ENCODE measurements around the gene HM13.
"Not testable (repeated sequence)": the region's sequence is repeated elsewhere in the genome, so short reads cannot be mapped to it uniquely, and the experiment has no call there.

Gene HM13, protein sequence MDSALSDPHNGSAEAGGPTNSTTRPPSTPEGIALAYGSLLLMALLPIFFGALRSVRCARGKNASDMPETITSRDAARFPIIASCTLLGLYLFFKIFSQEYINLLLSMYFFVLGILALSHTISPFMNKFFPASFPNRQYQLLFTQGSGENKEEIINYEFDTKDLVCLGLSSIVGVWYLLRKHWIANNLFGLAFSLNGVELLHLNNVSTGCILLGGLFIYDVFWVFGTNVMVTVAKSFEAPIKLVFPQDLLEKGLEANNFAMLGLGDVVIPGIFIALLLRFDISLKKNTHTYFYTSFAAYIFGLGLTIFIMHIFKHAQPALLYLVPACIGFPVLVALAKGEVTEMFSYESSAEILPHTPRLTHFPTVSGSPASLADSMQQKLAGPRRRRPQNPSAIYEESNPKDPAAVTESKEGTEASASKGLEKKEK

DNA sequence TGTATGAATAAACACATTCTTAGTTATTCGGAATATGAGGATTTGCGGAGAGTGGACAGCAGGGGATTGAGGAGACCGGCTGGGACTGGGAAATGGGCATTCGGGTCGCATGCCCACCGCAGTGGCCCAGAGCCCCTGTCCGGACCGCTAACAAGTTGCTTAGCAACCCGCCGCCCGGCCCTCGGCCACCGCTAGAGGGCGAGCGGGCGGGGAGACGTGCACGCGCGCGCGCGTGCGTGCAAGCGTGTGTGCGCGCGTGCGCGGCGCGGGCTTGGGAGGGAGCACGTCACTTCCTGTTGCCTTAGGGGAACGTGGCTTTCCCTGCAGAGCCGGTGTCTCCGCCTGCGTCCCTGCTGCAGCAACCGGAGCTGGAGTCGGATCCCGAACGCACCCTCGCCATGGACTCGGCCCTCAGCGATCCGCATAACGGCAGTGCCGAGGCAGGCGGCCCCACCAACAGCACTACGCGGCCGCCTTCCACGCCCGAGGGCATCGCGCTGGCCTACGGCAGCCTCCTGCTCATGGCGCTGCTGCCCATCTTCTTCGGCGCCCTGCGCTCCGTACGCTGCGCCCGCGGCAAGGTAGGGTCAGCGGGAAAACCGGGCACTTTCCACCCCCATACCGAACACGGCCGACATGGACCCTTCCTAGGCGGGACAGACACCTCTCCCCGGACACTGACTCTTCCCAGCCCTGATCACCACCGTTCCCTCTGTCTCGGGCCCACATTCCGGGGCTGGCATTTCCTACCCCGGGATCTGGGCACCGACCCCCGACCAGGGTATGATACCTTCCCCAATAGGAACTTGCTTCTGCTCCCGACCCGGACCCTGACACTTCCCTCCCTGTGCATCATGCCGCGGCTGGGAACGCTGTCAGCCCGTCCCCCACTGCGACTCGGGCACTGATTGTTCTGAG, at the start of gene HM13:
Gene HM13 (plus strand): TSS at position 289 of the 918 bp plus-strand sequence. CDS start 110 bp downstream, at position 399.
- peak; percentile 82 for DNase-seq (ENCODE audit: low read depth)

DNA sequence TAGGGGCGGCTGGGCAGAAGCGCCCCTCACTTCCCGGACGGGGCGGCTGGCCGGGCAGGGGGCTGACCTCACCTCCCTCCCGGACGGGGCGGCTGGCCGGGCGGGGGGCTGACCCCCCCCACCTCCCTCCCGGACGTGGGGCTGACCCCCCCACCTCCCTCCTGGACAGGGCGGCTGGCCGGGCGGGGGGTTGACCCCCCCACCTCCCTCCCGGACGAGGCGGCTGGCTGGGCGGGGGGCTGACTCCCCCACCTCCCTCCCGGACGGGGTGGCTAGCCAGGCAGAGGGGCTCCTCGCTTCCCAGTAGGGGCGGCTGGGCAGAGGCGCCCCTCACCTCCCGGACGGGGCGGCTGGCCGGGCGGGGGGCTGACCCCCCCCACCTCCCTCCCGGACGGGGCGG, 43.3 kb upstream of the HM13 start:
- DNase-seq (ENCODE audit: low read depth): not testable (repeated sequence)

DNA sequence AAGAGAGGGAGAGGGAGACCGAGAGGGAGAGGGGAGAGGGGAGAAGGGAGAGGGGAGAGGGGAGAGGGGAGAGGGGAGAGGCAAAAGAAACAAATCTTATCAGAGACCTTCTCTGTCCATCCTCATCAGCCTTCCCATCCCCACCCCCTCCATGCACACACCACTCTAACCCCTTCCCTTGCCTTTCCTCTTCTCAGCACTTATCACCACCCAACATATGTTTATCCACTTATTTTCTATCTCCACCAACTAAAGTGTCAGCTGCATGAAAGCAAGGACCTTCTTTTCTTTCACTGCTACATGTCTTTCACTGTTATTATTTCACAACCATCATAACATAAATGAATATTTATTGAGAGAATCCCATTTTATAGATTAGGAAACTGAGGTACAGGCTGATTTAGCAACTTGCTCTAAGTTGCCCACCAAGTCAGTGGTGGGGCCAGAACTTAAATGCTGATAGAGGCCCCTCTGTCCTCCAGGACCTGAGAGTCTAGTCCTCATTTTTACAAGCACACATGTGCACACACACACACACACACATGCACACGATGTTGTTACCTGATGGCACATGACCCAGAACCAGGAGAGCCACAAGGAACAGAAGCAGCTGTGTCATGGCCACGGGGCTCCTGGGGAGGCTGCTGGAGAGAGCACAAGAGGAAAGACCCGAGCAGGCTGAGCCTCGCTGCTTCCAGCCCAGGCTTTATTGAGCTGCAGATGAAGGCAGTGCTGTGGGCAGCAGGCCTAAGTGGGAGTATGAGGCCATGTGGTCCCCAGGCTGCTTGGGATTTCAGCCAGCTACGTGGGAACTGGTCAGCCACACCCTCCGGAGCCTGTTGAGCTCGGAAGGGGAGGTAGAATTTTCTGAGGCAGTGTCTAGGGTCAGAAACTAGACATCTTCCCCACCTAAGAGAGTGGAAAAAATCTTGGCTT, 41.6 kb upstream of the HM13 start:
- no peak for DNase-seq (ENCODE audit: low read depth)

DNA sequence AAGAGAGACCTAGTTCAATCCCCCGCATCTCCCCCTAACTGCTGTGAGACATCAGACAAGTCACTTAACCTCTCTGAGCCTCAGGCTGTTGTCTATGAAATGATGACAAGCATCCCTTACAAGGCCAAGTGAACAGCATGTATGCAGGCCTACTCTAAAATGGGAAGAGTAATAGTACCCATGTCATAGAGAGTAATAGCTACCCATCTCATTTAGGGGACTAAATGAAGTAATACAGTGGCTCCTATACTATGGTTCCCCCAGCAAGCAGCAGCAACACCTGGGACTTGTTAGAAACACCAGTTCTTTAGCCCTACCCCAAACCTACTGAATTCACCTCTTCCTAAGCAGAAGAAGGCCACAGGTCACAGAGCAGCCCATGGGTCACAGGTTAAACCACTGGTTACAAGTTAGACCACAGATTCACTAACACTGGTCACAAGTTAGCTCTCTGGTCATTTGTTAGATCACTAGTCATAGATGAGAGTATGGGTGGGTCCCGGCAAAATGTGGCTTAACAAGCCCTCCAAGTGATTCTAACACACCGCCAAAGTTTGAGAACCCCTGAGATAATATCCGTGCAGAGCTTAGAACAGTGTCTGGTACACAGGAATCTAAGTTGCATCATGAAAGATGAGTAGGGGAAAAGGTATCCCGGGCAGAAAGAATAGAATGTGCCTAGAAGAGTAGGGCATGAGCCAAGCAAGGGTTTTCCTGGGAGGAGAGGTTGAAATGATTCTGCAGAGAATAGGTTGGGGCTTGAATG, 40.7 kb upstream of the HM13 start:
- no peak for DNase-seq (ENCODE audit: low read depth)

- no peak for DNase-seq (ENCODE audit: low read depth)
These were observed 40.2 kb upstream of the HM13 start for GRCh38 chr20:31474097-31474436.

- DNase-seq (ENCODE audit: low read depth): no peak
These were observed 39.3 kb upstream of the HM13 start, which contains the start of the genes DEFB124 and REM1 for GRCh38 chr20:31474758-31475427. DEFB124 (minus strand) TSS chr20:31475127; CDS start chr20:31473013, 2,114 bp downstream. REM1 (plus strand) TSS chr20:31475288; CDS start chr20:31476446, 1,158 bp downstream.

DNA sequence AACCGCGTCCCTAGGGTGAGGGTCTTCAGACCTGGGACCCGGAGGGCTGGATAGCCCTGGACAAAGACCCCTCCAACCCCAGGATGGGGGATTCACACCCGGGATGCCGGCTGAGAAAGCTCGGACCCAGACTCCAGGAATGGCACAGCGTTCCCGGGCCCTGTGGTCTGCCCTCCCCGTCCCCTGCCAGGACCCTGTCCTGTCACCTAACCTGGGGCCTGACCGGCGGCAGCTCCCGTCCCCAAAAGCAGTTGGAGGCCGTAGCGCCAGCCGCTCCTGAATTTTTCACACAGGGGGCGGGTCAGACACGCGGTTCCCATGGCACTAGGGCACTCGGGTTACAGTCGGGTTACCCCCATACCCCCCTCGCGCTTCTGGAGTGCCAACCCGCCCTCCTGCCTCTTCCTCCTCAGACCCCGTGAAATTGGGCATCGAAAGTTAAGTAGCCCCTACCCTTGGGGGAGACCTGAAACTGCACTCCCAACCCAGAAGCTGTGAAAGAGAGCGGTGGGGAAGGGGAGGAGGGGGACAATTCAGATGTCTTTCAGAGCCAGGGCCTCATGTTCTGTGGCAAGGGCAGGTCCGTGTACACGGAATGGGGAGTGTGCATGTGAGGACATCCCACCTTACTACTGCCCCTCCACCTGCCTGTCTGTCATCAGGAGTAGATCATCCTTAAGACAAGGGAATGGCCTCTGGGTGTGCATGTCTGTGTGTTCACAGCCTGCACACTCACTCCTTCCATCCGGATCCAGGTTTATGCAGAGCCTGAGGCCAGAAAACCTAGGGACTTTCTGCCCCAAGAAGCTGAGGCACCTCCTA, 38.6 kb upstream of the HM13 start:
- DNase-seq (ENCODE audit: low read depth): no peak

GRCh38 chr20:31476294-31476585, 38.0 kb upstream of the HM13 start:
- DNase-seq (ENCODE audit: low read depth): no peak

DNA sequence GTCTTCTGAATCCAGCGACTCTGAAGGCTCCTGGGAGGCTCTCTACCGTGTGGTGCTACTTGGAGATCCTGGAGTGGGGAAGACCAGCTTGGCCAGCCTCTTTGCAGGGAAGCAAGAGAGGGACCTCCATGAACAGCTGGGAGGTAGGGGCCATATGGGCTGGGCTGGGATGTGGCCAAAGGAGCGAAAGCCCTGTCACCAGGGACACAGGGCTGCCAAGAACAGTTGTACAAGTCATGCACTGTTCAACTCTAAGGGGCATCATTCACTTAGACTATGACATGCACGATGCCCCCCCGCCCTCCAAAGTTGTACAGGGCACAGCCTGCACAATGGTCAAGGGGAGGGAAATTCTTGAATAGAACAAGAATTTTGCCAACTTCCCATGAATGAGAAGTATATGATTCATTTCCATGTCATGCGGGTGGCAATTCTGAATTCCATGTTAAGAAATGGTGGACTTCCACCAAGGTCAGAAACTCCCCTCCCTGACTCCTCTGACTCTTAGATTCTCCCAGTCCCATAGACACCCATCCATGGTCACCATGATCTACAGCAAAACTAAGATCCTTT, 37.5 kb upstream of the HM13 start:
- DNase-seq (ENCODE audit: low read depth): no peak

DNA sequence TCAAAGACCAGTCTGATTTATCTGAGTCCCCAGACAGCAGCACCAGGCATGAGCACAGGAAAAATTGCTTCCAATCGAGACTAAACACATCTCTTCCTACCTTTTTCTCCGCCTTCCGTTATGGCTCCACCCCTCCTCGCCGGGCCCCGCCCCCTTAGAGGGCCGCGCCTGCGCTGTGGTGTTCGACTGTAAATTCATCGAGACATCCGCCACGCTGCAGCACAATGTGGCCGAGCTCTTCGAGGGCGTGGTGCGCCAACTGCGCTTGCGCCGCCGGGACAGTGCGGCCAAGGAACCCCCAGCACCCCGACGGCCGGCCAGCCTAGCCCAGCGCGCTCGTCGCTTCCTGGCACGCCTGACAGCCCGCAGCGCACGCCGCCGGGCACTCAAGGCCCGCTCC, 30.2 kb upstream of the HM13 start:
- DNase-seq (ENCODE audit: low read depth): no peak

DNA sequence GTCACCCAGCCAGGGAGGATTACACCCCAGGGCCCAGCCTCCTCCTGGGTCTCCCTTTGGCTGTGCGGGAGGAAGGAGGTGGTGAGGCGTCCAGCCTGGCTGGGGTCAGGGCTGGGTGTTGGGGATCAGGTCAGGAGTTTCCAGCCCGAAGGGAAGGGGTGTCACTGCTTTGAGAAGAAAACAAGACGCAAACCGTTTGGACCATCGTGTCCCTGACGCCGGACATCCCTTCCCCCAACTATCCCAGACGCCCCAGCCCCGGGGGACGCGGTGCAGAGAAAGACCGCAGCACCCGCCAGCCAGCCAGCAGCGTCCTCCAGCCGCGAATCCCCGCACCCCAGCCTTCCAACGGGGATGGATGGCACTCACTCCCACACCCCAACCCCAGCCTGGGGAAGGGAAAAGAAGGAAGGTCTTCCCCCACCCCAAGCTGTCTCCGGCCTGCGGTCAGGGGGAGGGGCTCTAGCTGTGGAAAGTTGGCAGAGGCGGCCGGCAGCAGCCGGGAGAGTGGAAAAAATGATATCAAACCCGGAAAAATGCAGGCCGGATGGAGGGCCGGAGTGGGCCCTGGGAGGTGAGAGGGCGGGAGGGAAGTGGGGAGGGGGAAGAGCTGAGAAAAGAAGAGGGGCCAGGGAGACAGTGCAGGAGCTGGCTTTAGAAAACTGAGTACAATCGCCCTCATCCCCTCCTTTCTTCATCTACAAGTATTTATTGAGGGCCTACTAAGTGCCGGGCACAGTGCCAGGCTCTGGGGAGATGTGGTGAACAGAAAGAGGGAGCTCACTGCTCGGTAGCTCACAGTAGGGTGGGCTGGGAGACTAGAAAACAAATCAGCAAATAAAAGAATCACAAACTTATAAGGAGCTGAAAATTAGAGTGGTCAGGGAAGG, 28.5 kb upstream of the HM13 start:
- no peak for DNase-seq (ENCODE audit: low read depth)

- DNase-seq (ENCODE audit: low read depth): no peak
These were observed 26.1 kb upstream of the HM13 start for GRCh38 chr20:31488115-31488514.

- no peak for DNase-seq (ENCODE audit: low read depth)
These were observed 25.1 kb upstream of the HM13 start for GRCh38 chr20:31489152-31489551.

DNA sequence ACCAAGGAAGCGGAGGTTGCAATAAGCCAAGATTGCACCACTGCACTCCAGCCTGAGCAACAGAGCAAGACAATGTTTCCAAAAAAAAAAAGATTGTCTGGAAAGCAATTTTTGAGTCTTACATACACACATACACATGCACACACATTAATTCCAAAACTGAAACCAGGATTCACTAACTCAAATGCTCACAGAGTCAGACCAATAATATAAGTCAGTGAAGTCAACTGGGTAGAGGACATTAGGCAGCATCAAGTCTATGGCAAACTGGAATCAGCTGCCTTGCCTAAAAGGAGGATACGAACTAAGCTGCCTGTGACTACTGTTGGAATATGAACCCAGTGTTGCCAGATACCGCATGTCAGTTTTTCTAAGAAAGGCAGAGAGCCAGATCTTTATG, 23.5 kb upstream of the HM13 start:
- DNase-seq (ENCODE audit: low read depth): no peak

GRCh38 chr20:31494131-31494530, 20.1 kb upstream of the HM13 start:
- DNase-seq (ENCODE audit: low read depth): no peak

- DNase-seq (ENCODE audit: low read depth): no peak
These were observed 17.4 kb upstream of the HM13 start for GRCh38 chr20:31496761-31497295.

DNA sequence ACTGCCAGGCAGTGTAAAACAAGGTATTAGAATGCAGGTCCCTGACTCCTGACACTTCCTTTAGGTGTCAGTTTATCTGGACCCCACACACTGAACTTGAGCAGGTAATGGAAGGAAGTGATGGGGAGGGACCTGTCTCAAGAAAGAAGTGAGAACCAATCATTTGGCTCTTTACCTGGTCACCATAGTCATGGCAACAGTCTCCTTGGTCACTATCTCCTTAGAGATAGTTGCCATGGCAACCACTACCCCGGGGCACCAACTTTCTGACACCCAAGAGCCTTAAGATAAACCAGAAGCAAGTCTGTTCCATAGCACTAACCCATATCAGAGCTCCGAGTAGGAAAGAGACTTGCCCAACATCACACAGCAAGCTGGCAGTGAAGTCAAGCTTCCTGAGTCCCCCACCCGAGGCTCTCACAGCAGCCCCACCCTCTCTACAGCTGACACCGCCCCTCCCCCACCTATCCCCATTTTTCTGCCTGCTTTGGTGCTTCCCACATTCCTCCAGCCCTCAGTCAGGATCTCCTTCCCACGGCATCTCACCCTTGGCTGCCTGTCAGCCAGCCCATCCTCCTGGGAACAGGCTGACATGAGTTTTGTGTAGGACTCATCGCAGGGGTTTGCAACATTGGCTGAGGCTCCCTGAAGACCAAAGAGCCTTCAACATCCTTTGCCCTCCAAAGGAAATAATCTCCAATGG, 16.3 kb upstream of the HM13 start:
- no peak for DNase-seq (ENCODE audit: low read depth)

Measured in activated T-helper 1 cell treated with Interleukin-2 at 50 U/mL for 16 hours (primary cell).